Measurements from ENCODE around the gene CNRIP1.

DNA sequence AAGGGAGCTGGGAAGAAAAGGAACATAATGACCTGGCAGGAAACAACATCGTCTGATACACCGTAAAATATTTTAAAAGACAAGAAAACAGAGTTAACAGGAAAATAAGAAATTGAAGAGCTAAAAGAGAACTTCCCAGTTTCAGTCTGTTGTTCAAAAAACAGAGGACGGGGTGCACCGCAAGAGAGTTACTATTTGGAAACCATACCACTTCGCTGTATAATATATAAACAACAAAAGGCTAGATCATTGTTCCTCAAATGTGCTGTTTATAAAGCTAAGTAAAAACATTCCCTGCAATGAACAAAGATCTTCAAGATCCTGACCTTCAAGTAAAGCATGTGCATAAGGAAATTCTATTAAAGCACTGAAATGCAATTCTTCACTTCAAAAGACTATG is 69.6 kb downstream of the CNRIP1 start:
- TF ChIP-seq, protein P1, sequence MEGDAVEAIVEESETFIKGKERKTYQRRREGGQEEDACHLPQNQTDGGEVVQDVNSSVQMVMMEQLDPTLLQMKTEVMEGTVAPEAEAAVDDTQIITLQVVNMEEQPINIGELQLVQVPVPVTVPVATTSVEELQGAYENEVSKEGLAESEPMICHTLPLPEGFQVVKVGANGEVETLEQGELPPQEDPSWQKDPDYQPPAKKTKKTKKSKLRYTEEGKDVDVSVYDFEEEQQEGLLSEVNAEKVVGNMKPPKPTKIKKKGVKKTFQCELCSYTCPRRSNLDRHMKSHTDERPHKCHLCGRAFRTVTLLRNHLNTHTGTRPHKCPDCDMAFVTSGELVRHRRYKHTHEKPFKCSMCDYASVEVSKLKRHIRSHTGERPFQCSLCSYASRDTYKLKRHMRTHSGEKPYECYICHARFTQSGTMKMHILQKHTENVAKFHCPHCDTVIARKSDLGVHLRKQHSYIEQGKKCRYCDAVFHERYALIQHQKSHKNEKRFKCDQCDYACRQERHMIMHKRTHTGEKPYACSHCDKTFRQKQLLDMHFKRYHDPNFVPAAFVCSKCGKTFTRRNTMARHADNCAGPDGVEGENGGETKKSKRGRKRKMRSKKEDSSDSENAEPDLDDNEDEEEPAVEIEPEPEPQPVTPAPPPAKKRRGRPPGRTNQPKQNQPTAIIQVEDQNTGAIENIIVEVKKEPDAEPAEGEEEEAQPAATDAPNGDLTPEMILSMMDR (IDR thresholded peaks at IDR 0.05 in 8 of 11, conservative IDR thresholded peaks at IDR 0.05 in 3 of 11): no peak
- TF ChIP-seq POLR2A (IDR thresholded peaks at IDR 0.05): no peak

All from spleen (tissue), 7 donors.